Measurements from ENCODE around the gene MEGF8. TPM values are rescaled to one million over a fixed set of nuclear protein-coding genes. Genes with fewer than 3 reads are reported as not detected.

Gene MEGF8
- total and polyA plus RNA-seq, 9 of the 15 experiments (the other 6 are each of a cell fraction or from before 2014, with no cell fraction given): 0.28 to 13.1 (median 3.0) TPM

- TF ChIP-seq ZBTB40 (IDR thresholded peaks at IDR 0.05) (no peak), ZBTB40 (CRISPR knock-in tag; IDR thresholded peaks at IDR 0.05) (no peak), ZBTB49 (CRISPR knock-in tag; IDR thresholded peaks at IDR 0.05; ENCODE audit: borderline replicate concordance) (no peak)
Observed at GRCh38 chr19:42378225-42379215, 53.1 kb downstream of the MEGF8 start (continued).

Measured in K562 (cell line).